Activated CD8-positive, alpha-beta memory T cell treated with anti-CD3 and anti-CD28 coated beads, Interleukin-2, amount 50 U/mL, for 48 hours (primary cell): Measurements from ENCODE around the gene GIN1.
"Not testable (repeated sequence)": the region's sequence is repeated elsewhere in the genome, so short reads cannot be mapped to it uniquely, and the experiment has no call there.

Source experiments
- DNase-seq: peaks from one replicate; pipeline ENCODE4 v3.0.0-alpha.2; 2020

GIN1 gene

DNA sequence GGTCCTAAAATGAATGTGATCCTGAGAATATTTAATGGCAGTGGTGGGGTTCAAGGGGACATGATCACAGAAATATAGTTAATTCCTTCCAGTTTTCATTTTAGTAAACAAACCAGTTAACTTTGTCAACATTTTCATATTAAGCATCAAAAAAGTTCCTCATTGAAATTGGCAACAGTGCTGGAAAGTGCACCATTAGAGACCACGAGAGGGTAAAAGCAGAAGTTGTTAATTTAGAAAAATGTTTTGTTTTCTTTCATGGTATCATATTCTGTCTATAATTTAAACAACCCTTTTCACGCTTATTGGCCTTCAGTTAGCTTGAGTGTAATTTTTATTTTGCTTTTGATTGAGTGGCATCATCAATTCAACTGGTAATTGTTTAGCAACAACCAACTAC lies 11.9 kb downstream of the GIN1 start:
- DNase-seq: no peak

DNA sequence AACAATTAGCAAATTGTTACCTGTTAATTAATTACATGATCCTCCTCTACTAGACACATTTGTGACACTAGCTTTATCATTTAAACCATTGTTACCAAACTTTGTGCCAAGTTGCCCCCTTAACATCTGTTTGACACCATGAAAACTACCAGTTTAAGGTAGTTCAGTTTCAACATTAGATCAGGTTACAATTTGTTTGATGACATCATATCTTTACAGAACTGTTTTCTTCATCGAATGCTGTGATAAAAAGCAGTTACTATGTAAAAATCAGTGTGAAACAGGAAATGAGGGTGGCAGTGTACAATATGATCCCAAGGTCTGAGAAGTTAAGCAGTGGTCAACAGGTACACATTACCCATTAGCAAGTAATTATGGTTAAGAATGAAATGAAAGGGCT lies 17.7 kb downstream of the GIN1 start:
- DNase-seq: no peak

DNA sequence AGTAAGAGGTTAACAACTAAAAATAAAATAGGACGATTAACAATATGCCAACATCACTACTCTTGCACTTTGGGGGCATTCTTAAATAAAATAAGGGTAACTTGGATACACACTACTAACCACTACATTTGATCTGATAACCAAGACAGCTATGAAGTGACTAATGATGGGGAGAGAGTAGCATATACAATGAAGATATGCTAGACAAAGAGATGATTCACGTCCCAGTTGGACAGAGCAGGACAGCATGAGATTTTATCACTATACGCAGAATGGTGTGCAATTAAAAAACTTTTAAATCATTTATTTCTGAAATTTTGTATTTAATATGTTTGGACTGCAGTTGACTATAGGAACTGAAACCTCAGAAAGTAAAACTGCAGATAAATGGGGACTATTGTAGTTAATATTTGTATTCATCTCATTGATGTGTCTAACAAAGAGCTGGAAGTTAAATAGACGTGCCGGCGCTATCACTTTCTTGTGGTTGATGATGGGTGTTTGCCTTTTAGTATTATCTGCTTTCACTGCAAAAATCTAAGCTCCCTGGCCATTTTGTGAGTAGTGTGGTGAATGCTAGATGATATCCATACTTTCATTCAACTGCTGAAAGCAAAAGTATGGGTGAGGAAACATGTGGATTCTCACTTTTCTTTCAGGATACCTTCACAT lies 18.7 kb downstream of the GIN1 start:
- no peak for DNase-seq

DNA sequence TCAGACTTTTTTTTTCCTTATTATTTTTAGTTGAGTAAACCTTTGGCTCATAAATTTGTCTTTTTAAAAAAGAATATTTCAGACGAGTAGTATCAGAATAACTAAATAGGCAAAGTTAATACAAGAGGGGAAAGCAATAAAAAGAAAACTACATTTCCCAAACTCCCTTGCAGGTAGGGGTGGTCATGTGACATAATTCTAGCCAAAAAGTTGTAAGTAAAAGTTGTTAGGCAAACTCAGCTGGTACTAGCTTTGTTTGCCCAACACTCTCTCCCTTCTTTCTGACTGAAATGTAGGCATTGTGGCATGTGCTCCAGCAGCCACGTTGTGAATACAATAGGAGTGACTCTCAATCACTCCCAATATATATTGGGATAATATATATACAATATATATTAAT lies 20.9 kb downstream of the GIN1 start:
- no peak for DNase-seq

DNA sequence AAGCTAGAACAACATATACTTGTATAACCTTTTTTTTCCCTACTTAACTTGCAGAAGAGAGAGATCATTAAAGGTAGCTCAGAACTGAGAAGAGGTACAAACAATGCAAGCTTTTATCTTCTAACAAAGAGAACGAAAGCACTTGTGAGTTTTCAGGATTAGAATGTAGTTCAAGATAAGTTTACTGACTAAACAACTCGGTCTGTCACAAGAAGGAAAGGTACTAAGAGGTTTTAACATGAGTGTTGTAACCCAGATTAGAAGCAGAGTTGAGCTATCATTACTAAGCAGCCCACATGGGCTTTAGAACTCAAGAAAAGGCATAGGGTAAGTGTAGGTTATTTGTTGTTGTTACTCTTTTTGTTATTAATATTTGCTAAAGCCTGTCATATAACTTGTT lies 25.2 kb downstream of the GIN1 start:
- DNase-seq: no peak

DNA sequence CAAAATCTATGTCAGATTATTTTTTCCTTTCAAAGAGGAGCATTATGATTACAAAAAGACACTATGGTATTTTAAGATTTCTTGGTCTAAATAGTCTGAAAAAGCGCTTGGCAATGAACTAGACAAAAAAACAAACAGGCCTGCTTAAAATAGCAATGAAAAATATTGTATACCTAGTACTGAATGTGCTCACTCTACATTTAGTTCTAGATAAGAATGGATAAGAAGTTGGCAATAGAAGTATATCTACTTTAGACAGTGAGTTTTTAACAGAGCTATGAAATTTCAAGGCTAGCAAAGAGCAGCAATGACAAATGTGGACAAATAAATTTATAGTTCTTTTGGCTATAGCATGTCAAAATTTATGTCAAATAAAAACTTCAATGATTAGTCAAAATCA lies 26.2 kb downstream of the GIN1 start:
- no peak for DNase-seq

DNA sequence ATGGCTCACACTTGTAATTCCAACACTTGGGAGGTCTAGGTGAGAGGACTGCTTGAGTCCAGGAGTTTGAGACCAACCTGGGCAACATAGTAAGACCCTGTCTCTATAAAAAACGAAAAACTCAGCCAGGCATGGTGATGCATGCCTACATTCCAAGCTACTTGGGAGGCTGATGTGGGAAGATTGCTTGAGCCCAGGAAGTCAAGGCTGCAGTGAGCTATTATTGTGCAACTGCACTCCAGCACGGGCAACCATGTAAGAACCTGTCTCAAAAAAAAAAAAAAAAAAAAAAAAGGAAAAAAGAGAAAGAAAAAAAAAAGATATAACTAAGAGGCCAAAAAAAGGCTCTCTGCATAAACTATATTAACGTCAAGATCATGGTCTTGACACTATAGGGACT lies 27.3 kb downstream of the GIN1 start:
- DNase-seq: no peak

DNA sequence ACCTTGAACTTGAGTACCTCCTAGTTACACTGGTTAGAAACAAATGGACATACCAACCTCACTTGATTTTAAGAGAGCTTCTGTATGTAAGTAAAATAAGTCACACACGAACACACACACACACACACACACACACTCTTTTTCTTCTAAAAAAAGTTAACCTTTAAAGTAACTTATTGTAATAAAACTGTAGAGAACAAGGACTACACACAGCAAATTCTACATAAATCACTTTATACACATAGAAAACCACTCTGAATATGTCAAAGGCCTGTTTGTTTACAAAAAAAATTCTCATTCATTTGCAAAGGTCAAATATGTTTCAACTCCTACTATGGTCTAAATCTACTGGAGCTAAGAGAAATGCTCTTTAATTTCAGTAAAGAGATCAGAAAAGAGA lies 29.1 kb downstream of the GIN1 start:
- DNase-seq: no peak

DNA sequence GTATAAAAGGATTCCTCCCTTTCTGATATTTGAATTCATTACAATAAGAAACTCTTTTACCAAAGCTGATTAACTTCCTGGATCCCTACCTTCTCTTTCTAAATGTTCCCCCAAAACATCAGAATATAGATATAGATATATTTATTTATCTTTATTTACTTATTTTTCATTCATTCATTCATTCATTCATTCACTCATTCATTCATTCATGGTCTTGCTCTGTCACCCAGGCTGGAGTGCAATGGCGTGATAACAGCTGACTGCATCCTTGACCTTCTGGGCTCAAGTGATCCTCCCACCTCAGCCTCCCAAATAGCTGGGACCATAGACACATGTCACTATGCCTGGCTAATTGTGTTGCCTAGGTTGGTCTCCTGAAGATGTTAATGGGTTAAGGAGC lies 30.7 kb downstream of the GIN1 start:
- no peak for DNase-seq

DNA sequence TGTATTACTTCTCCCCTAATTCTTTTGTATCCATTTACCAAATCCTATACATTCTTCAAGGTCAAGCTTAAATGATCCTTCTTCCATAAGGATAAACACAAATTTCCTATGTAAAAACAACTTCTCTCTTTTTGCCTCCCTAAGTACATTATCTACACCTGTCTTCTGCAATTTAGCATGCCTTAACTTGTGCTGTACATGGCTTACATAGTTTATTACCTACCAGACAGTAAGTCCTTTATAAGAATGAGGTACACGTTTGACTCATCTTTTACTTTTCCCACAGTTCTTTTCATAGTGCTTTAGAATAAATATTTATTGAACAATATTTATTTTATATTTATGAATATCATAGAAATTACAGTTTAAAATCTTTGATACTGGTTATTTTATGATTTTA lies 33.4 kb downstream of the GIN1 start:
- no peak for DNase-seq

DNA sequence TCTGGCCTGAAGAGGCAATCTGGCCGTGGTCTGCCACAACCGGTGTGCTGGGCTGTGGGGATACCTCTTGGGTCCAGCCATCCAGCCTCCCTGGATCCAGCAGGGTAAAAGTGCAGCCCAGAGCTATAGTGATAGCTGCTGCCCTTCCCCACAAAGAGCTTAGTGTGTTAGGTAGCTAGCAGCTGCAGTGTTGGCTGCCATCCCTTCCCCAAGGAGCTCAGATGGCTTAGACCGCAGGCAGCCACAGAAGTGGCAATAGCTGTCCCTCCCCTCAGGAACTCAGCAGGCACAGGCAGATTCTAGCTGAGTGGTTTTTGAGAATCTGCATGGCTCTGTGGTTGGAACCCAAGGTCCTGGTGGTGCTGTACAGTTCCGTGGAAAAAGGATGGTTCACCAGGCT lies 40.1 kb downstream of the GIN1 start:
- no peak for DNase-seq

DNA sequence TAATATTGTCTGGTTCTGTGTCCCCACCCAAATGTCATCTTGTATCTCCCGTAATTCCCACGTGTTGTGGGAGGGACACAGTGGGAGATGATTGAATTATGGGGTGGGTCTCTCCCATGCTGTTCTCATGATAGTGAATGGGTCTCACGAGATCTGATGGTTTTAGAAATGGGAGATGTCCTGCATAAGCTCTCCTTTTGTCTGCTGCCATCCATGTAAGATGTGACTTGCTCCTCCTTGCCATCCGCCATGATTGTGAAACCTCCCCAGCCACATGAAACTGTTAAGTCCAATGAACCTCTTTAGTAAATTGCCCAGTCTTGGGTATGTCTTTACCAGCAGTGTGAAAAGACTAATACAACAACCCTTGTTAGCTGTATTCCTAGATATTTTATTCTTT lies 44.5 kb downstream of the GIN1 start:
- DNase-seq: no peak

DNA sequence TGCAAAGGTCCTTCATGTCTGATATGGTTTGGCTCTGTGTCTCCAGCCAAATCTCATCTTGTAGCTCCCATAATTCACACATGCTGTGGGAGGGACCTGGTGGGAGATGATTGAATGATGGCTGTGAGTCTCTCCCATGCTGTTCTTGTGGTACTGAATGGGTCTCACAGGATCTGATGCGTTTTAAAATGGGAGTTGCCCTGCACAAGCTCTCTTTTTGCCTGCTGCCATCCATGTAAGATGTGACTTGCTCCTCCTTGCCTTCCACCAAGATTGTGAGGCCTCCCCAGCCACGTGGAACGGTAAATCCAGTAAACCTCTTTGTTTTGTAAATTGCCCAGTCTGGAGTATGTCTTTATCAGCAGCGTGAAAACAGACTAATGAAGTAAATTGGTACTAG lies 46.4 kb downstream of the GIN1 start:
- not testable (repeated sequence) for DNase-seq

DNA sequence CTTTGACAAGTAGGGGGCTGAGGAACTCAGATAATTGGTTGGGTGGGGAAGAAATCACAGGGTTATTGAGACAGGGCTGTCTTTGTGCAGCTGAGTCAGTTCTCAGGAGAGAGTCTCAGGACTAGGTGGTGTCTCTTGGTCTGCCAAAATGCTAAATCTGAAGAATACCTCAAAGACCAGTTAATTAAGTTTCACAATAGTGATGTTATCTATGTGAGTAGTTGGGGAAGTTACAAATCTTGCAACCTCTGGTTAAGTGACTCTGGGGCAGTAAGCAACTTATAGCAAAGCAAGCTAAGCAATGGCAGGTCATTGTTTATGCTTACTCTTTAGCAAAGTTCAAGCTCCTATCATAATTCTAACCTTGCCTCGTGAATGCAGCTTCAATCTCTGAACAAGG lies 53.6 kb downstream of the GIN1 start:
- DNase-seq: no peak

DNA sequence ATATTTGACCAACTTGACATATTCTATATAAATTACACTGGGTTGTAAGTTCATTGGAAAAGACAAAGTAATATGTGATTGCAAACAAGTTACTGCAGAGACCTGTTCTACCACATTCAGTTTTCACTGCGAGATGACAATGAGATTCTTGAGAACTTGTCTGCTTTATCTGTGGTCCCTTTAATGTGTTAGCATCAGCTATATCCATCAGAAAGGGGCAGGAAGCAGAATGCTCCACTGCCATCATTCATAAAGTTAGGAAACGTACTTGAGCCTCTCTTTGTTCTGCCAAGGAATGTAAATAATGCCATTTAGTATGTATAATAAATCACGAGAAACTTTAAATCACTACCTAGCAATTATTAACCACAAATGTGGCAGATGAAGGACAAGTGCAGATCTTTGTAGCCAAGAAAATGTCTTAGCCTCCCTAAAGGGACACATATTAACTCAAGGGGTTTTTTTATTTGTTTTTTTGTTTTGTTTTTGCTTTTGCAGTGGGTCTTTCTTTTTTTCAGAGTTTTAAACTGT lies 59.4 kb downstream of the GIN1 start:
- no peak for DNase-seq

DNA sequence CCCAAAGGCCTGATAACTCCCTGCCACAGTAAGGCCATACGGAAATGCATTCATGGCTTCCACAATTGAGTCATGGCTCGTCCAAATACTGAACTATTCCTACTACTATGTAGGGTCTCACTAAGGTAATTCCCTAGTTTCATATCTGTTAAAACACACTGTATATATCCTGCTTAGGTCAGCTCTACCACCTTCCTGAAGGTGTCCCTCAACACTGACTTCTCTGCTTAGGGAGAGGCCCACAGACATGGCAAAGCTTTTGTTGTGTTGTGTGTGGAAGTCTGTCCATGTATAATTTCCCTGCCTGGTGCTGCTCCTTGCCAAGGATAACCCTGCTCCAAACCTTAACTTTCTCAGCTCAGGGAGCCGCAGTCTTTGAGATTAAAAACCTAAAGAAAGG lies 60.4 kb downstream of the GIN1 start:
- no peak for DNase-seq

DNA sequence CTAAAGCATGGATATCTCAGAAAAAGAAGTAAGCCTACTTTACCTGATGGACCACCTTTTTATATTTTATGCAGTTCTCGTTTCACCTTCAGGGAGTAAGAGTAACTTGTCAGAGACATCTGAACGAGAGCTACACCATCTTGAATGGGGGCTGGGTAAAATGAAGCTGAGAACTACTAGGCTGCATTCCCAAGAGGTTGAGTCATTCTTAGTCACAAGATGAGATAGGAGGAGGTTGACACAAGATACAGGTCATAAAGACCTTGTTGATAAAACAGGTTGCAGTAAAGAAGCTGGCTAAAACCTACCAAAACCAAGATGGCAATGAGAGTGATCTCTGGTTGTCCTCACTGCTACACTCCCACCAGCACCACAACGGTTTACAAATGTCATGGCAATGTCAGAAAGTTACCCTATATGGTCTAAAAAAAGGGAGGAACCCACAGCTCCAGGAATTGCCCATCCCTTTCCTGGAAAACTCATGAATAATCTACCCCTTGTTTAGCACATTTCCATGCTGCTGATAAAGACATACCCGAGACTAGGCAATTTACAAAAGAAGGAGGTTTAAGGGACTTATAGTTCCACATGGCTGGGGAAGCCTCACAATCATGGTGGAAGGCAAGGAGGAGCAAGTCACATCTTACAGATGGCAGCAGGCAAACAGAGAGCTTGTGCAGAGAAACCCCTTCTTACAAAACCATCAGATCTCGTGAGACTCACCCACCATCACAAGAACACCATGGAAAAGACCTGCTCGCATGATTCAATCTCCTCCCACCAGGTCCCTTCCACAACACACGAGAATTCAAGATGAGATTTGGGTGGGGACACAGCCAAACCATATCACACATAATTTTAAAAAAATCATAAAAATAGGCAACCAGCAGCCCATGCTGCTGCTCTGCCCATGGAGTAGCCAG lies 62.5 kb downstream of the GIN1 start:
- no peak for DNase-seq

DNA sequence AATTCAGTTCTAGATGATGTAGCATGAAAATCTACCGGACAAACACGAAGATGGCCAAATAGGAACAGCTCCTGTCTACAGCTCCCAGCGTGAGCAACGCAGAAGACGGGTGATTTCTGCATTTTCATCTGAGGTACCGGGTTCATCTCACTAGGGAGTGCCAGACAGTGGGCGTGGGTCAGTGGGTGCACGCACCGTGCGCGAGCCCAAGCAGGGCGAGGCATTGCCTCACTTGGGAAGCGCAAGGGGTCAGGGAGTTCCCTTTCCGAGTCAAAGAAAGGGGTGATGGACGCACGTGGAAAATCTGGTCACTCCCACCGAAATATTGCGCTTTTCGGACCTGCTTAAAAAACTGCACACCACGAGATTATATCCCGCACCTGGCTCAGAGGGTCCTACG lies 73.2 kb downstream of the GIN1 start:
- not testable (repeated sequence) for DNase-seq

DNA sequence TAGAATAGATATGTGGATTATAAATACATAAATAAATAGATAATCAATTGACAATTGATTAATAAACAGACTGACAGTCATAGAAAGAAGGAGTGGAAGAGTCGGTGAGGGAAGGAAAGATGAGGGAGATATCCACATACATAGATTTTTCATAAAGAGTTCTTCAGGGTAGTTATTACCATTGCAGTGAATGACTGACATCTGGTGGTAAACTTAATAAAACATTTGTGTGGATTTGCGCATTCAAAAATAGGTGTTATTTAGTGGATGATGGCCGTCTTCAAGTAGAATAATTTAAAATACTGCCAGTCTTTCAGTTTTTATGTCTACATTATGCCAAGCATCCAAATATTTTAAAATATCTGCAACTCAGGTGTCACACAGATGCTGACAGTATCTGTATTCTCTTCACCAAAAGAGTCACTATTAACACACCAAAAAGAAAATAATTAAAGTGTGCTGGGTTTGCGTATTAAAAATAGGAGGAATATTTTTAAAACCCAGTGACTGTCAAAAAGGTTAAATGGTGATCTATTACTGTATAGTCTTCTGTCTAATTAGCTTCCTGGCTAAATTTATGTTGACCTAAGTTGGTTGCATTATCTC lies 78.8 kb downstream of the GIN1 start:
- no peak for DNase-seq

DNA sequence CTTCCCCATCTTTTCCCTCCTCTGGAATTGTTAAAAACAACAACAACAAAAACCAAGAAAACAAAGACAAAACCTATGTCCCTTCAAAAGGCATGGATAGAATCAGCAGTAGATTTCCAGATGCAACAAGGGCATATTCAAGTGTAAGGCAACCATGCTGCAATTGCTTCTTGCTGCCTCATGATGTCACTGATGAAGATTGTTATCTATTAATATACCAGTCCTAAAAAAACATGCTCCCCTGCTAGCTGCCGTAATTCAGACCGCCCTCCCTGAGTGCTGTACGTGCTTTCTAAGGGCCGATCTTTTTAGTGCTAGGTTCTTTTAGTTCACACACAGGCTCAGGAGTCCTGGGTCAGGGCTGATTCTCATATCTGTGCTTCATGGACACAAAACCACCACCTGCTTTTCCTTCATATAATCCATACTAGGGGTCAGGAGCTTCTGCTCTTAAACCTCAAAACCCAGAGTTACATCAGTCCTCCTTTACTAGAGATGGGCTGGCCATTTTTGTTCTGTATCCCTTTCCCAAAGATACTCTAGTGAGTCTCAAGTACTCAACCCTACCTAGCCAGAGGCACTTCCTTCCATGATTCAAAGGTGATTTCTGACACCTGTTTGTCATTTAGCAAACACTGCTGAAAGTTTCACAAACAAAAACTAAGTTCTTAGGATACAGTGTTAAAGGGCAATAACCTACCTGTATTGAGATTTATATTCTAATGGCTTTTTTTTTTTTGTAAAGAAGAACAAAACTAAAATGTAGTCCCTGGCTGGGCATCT lies 82.1 kb downstream of the GIN1 start:
- DNase-seq: no peak

DNA sequence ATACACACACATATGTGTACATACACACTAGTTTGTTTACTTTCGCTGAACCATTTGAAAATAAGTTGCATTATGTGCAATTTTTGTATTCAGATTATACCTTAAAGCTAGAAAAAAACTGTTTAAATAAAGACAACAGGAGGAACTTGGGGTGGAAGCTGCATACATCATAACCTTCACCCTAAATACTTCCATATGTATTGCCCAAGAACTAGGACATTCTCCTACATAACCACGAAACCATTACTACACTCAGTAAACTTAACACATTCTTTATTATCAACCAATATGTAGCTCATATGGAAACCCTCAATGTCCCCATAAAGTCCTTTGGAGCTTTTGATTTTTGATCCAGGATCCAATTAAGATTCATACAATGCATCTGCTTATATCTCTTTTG lies 83.3 kb downstream of the GIN1 start:
- no peak for DNase-seq
